Sigmoid colon (tissue), 7 donors: ENCODE results near the gene NT5C3B. TPM values are rescaled to one million over a fixed set of nuclear protein-coding genes. Genes with fewer than 3 reads are reported as not detected.
"Not testable (repeated sequence)": the region's sequence is repeated elsewhere in the genome, so short reads cannot be mapped to it uniquely, and the experiment has no call there.

Experiments
- DNase-seq: peaks from one replicate; pipeline ENCODE4 v3.0.0-alpha.2; 2019
- H3K27ac ChIP-seq, 4 donors: fragments of 200-600 bp; sonication (generic); one replicate each; pipeline ENCODE4 v1.5.1; 2016 to 2019; ENCODE audit warnings: mild to moderate bottlenecking in 1 of 4
- H3K27me3 ChIP-seq, 3 donors: fragments of 200-600 bp; sonication (generic); one replicate each; pipeline ENCODE4 v1.5.1; 2019; ENCODE audit warnings: mild to moderate bottlenecking in 1 of 3
- H3K36me3 ChIP-seq, 4 donors: fragments of 200-600 bp; sonication (generic); one replicate each; pipeline ENCODE4 v1.5.1; 2016 to 2019
- H3K4me1 ChIP-seq, 4 donors: fragments of 200-600 bp; sonication (generic); one replicate each; pipeline ENCODE4 v1.5.1; 2017 to 2019
- H3K4me3 ChIP-seq, 4 donors: fragments of 200-600 bp; sonication (generic); one replicate each; pipeline ENCODE4 v1.5.1; 2017 to 2019; ENCODE audit warnings: mild to moderate bottlenecking in 2 of 4, moderate library complexity in 1 of 4
- H3K9me3 ChIP-seq, 4 donors: fragments of 200-600 bp in 3 of 4; sonication (generic) in 3 of 4; one replicate each; pipeline versions ENCODE4 v1.5.1 to v1.6.1; 2013 to 2019
- EP300 ChIP-seq, 4 donors: sonication (generic); formaldehyde crosslinking; IDR thresholded peaks; one replicate each; pipeline ENCODE4 v1.6.1; 2017; ENCODE audit warnings: antibody characterized with exemption in 4 of 4
- POLR2A ChIP-seq, 2 donors: fragments of 450-650 bp; IDR thresholded peaks; one replicate each; pipeline ENCODE4 v1.6.1; 2016; ENCODE audit warnings: antibody characterized with exemption in 2 of 2, mild to moderate bottlenecking in 2 of 2, moderate library complexity in 2 of 2
- POLR2AphosphoS5 ChIP-seq, 4 donors: sonication (generic); formaldehyde crosslinking; IDR thresholded peaks; one replicate each; pipeline ENCODE4 v1.6.1; 2017; ENCODE audit warnings: antibody characterized with exemption in 4 of 4
- WGBS, 2 donors: extraction: QIAGEN DNeasy Blood & Tissue Kit; methylation state at CpG; one replicate each; pipeline ENCODE4 v1.1.7; 2013; 5-methylcytosine and 5-hydroxymethylcytosine counted together
- intact Hi-C: fragments of 100-400 bp; cut with DNase I; formaldehyde crosslinking; loops from one replicate; pipeline ENCODE4 v1.15.1; 2023
- polyA plus RNA-seq, 3 donors: library from polyadenylated mRNA; stranded (reverse); fragments of 200-250 nt; gene quantifications; one replicate each; pipeline ENCODE4 v1.2.3, GENCODE V29; 2013
- total RNA-seq, 4 donors: library from RNA; depleted of rRNA; stranded (reverse); fragments of >200 nt; gene quantifications; one replicate each; pipeline ENCODE4 v1.1.0, GENCODE V29; 2016
- TF ChIP-seq, protein P1 (sequence below), 4 experiments: fragments of 450-650 bp in 3 of 4; fragments of 200-600 bp in 1 of 4; IDR thresholded peaks; one replicate each; pipeline ENCODE4 v1.5.1; 2016 to 2019; ENCODE audit warnings: antibody characterized with exemption in 4 of 4, mild to moderate bottlenecking in 3 of 4, moderate library complexity in 2 of 4
- donor health status: healthy with polysubstance abuse.
- donor health status: Bipolar disorder and iron deficiency.
- donor health status: healthy.

Gene NT5C3B
- total and polyA plus RNA-seq, 7 donors: 19.4 to 104 (median 58.5) TPM

DNA sequence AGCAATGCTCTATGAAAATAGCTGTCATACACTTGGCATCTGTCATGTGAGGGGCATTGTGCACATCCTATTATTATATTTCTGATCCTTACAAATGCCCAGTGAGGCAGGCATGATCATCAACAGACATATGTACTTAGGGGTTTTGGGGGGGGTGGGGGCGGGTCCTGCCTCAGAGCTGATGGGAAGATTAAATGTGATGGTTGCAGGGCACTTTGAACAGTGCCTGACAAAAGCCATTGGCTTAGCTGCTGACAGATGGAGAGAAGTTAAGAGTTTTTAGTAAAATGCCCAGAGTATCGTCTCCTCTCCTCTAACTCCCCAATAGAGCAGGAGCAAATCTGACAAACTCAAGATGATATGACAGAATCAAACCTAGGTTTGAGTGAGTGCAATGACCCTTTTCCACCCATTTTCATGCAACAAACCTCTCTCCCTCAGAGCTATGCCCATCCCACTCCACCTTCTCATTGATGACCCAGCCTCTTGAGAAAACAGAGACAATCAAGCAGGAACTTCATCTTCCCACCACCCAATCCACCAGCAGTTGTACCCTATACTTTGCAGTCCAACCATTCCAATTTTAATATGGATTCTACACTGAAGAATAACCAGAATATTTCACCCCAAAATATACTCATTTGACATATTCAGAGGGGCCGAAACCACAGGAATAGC, 24.4 kb upstream of the NT5C3B start:
- H3K27me3 ChIP-seq: no peaks in the 10 kb centered on the region
- WGBS, 2 donors: 81 to 85% methylated on average over 3 of the region's 3 CpGs
- no peak overlapping the region for H3K27ac ChIP-seq
- TF ChIP-seq POLR2AphosphoS5 (IDR thresholded peaks at IDR 0.05): no peak
- intact Hi-C loops: no loop called here
- H3K9me3 ChIP-seq: no peaks in the 10 kb centered on the region
- H3K36me3 ChIP-seq: no peaks in the 10 kb centered on the region
- DNase-seq: no peak
- H3K4me1 ChIP-seq: peaks cover 0 to 30% (median 26%) of the 10 kb centered on the region in 4 donors
- H3K4me3 ChIP-seq: no peak overlapping the region

DNA sequence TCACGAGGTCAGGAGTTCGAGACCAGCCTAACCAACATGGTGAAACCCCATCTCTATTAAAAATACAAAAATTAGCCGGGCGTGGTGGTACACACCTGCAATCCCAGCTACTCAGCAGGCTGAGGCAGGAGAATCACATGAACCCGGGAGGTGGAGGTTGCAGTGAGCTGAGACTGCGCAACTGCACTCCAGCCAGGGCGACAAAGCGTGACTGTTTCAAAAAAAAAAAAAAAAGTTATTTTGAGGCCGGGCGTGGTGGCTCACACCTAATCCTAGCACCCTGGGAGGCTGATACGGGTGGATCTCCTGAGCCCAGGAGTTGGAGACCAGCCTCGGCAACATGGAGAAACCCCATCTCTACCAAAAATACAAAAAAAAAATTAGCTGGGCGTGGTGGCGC, 15.3 kb upstream of the NT5C3B start:
- H3K4me3 ChIP-seq, H3K27ac ChIP-seq, DNase-seq, H3K27me3 ChIP-seq, H3K9me3 ChIP-seq, intact Hi-C loops: not testable (repeated sequence)
- Histone ChIP-seq H3K36me3 (peaks cover 0 to 27% (median 11%) of the 10 kb centered on the region in 4 donors), H3K4me1 (peaks cover 0 to 25% (median 11%) of the 10 kb centered on the region in 4 donors)
- WGBS, 2 donors: 94 to 96% methylated on average over 14 of the region's 14 CpGs

DNA sequence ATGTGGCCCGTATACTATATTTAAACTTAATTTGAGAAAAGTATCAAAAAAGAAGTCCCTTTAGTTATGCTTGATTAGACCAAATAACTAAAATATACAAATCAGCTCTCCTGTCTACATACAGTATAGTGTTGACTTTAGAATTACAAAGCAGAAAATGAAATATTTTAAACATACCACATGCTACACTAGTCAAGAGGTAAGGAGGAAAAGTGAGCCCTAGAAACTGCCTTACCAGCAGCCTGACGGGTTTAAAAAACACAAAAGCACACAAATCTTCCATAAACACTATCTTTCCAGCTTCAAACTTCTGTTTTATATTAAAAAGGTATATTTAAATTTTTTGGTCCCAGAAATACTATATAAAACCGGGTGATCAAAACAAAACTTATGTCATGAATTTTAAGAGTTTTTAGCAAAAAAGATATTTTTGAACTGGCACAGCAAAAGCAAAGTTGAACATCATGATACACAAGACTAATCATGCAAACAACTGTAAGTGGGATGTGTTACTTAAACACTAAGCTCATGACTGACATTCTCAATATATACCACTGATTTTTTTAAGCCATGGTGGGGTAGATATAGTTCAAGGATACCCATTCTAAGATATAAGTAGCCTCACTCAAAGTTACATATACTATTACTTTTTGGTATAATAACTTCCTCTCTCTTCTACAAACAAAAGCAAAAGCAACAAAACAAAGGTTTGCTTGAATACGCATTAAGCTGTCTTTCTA, 13.4 kb upstream of the NT5C3B start:
- Histone ChIP-seq H3K27ac (peak overlapping the region in 1 of 4 donors; percentile 22), H3K4me3 (no peak overlapping the region), H3K9me3 (no peaks in the 10 kb centered on the region), H3K4me1 (peaks cover 0 to 25% (median 11%) of the 10 kb centered on the region in 4 donors), H3K36me3 (peaks cover 0 to 20% (median 9%) of the 10 kb centered on the region in 4 donors), H3K27me3 (no peaks in the 10 kb centered on the region)
- TF ChIP-seq POLR2A (IDR thresholded peaks at IDR 0.05) (no peak), EP300 (IDR thresholded peaks at IDR 0.05) (no peak), POLR2AphosphoS5 (IDR thresholded peaks at IDR 0.05) (no peak)
- TF ChIP-seq, protein P1, sequence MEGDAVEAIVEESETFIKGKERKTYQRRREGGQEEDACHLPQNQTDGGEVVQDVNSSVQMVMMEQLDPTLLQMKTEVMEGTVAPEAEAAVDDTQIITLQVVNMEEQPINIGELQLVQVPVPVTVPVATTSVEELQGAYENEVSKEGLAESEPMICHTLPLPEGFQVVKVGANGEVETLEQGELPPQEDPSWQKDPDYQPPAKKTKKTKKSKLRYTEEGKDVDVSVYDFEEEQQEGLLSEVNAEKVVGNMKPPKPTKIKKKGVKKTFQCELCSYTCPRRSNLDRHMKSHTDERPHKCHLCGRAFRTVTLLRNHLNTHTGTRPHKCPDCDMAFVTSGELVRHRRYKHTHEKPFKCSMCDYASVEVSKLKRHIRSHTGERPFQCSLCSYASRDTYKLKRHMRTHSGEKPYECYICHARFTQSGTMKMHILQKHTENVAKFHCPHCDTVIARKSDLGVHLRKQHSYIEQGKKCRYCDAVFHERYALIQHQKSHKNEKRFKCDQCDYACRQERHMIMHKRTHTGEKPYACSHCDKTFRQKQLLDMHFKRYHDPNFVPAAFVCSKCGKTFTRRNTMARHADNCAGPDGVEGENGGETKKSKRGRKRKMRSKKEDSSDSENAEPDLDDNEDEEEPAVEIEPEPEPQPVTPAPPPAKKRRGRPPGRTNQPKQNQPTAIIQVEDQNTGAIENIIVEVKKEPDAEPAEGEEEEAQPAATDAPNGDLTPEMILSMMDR (IDR thresholded peaks at IDR 0.05): no peak
- intact Hi-C loops: no loop called here
- WGBS, 2 donors: 84 to 86% methylated on average over 4 of the region's 4 CpGs
- no peak for DNase-seq

DNA sequence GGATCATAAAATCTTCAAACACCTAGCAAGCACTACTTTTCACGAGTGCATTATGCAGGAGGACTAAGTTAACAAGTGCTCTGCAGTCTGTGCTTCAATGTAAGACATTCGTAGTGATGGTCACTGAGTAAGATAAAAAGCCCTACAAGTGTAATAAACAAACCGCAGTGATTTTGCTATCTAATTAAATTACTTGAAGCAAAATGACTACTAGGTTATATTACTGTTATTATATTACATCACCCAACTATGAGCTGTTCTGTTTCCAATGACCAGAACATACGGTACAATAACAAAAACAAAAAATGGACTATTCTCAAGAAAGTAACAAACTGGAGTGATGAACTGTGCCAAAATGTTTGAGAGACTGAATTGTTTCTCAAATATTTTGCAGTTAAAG, 12.8 kb upstream of the NT5C3B start:
- intact Hi-C loops: no loop called here
- no peak overlapping the region for H3K4me3 ChIP-seq
- no peak for DNase-seq
- no peak for TF ChIP-seq EP300 (IDR thresholded peaks at IDR 0.05)
- TF ChIP-seq, protein P1 (IDR thresholded peaks at IDR 0.05): no peak
- no peak for TF ChIP-seq POLR2A (IDR thresholded peaks at IDR 0.05)
- no peak for TF ChIP-seq POLR2AphosphoS5 (IDR thresholded peaks at IDR 0.05)
- WGBS, 2 donors: 62 to 73% methylated on average over 4 of the region's 4 CpGs
- H3K4me1 ChIP-seq: peaks cover 0 to 25% (median 11%) of the 10 kb centered on the region in 4 donors
- H3K36me3 ChIP-seq: peaks cover 0 to 14% (median 4%) of the 10 kb centered on the region in 4 donors
- H3K9me3 ChIP-seq: no peaks in the 10 kb centered on the region
- H3K27ac ChIP-seq: peak overlapping the region in 2 of 4 donors; percentile 19 to 22
- no peaks in the 10 kb centered on the region for H3K27me3 ChIP-seq

DNA sequence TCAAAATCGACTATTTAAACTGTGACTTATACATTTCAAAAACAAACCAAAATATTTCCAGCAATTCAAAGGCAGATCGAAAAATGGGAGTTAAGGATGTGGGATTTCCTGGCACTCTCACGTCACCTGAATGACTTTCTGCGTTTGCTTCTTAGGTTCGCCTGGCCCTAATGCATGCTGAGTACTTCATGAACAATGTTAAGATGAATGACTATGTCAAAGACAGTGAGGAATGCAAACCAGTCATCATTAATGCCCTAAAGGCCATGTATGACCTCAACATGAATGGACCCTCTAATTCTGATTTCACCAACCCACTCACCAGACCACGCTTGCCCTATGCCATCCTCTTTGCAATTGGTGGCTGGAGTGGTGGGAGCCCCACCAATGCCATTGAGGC, 8.9 kb upstream of the NT5C3B start:
- peaks cover 0 to 19% (median 10%) of the 10 kb centered on the region in 4 donors for H3K4me1 ChIP-seq
- 95 to 96% methylated on average over 6 of the region's 6 CpGs for WGBS, 2 donors
- intact Hi-C loops: no loop called here
- no peak for TF ChIP-seq EP300 (IDR thresholded peaks at IDR 0.05)
- TF ChIP-seq, protein P1 (IDR thresholded peaks at IDR 0.05): no peak
- TF ChIP-seq POLR2A (IDR thresholded peaks at IDR 0.05): no peak
- no peak for TF ChIP-seq POLR2AphosphoS5 (IDR thresholded peaks at IDR 0.05)
- H3K9me3 ChIP-seq: no peaks in the 10 kb centered on the region
- H3K4me3 ChIP-seq: no peak overlapping the region
- H3K27ac ChIP-seq: no peak overlapping the region
- H3K27me3 ChIP-seq: no peaks in the 10 kb centered on the region
- no peaks in the 10 kb centered on the region for H3K36me3 ChIP-seq
- peak; percentile 21 for DNase-seq

DNA sequence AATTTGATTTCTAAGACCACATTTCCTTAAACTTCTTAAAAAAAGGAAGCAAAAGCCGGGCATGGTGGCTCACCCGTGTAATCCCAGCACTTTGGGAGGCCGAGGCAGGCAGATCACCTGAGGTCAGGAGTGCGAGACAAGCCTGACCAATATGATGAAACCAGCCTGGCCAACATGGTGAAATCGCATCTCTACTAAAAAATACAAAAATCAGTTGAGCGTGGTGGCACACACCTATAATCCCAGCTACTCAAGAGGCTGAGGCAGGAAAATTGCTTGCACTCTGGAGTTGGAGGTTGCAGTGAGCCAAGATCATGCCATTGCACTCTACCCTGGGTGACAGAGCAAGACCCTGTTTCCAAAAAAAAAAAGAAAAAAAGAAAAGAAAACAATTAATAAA, 4.7 kb upstream of the NT5C3B start:
- H3K4me3 ChIP-seq, H3K9me3 ChIP-seq, H3K4me1 ChIP-seq, H3K36me3 ChIP-seq, DNase-seq, H3K27me3 ChIP-seq, intact Hi-C loops, H3K27ac ChIP-seq: not testable (repeated sequence)
- WGBS, 2 donors: 89 to 91% methylated on average over 6 of the region's 6 CpGs

DNA sequence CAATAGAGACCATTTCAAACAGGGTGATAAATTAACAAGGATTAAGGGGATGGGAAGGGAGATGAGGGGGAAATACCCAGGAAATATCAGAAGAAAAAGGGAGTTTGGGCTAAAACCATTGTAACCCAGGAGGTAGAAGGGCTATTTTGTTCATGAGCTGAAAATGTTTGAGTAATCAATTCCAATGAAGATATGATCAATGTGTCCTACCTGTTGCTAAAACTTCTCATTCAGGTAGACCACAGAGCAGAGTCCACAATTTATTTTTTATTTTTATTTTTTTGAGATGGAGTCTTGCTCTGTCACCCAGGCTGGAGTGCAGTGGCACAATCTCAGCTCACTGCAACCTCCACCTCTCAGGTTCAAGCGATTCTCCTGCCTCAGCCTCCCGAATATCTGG, 3.4 kb upstream of the NT5C3B start:
- H3K27ac ChIP-seq, DNase-seq, intact Hi-C loops, H3K4me3 ChIP-seq, H3K27me3 ChIP-seq, H3K9me3 ChIP-seq, H3K36me3 ChIP-seq: not testable (repeated sequence)
- peaks cover 0 to 15% (median 14%) of the 10 kb centered on the region in 4 donors for H3K4me1 ChIP-seq
- WGBS, 2 donors: 85 to 96% methylated on average over 2 of the region's 2 CpGs
